Hepatocyte (in vitro differentiated cells): ENCODE measurements around the gene SLC12A1. TPM values are rescaled to one million over a fixed set of nuclear protein-coding genes. Genes with fewer than 3 reads are reported as not detected.

Experiments used
- DNase-seq: peaks from one replicate; pipeline ENCODE4 v3.0.0-alpha.2; 2016; ENCODE audit warnings: low spot score
- H2AFZ ChIP-seq: fragments of 200-600 bp; sonication (generic); 2 replicates; pipeline ENCODE4 v1.6.0; 2016; ENCODE audit warnings: antibody characterized with exemption, mild to moderate bottlenecking
- H3K27ac ChIP-seq: fragments of 200-600 bp; sonication (generic); 2 replicates; pipeline ENCODE4 v1.5.1; 2016; ENCODE audit warnings: mild to moderate bottlenecking
- H3K27me3 ChIP-seq: fragments of 200-600 bp; sonication (generic); 2 replicates; pipeline ENCODE4 v1.6.1; 2016
- H3K36me3 ChIP-seq: fragments of 200-600 bp; sonication (generic); replicated peaks from 2 replicates; pipeline ENCODE4 v1.5.1; 2016; ENCODE audit warnings: low read depth; ENCODE audit not compliant: insufficient read depth
- H3K4me1 ChIP-seq: fragments of 200-600 bp; sonication (generic); 2 replicates; pipeline ENCODE4 v1.5.1; 2016; ENCODE audit warnings: mild to moderate bottlenecking, moderate library complexity; ENCODE audit not compliant: insufficient read depth
- H3K4me2 ChIP-seq: fragments of 200-600 bp; sonication (generic); 2 replicates; pipeline ENCODE4 v1.6.0; 2016
- H3K4me3 ChIP-seq: fragments of 200-600 bp; sonication (generic); 2 replicates; pipeline ENCODE4 v1.5.1; 2016; ENCODE audit warnings: mild to moderate bottlenecking
- H3K79me2 ChIP-seq: fragments of 200-600 bp; sonication (generic); 2 replicates; pipeline ENCODE4 v1.6.0; 2017; ENCODE audit warnings: mild to moderate bottlenecking
- H3K9me2 ChIP-seq: fragments of 200-600 bp; sonication (generic); replicated peaks from 2 replicates; pipeline ENCODE4 v1.6.0; 2017; ENCODE audit warnings: mild to moderate bottlenecking; ENCODE audit not compliant: insufficient read depth
- H3K9me3 ChIP-seq: fragments of 200-600 bp; sonication (generic); 2 replicates; pipeline ENCODE4 v1.5.1; 2016; ENCODE audit warnings: low read depth, mild to moderate bottlenecking
- H4K20me1 ChIP-seq: fragments of 200-600 bp; sonication (generic); 2 replicates; pipeline ENCODE4 v1.6.0; 2016; ENCODE audit warnings: mild to moderate bottlenecking; ENCODE audit not compliant: insufficient read depth, poor library complexity, severe bottlenecking
- CTCF ChIP-seq: fragments of 200-600 bp; sonication (generic); IDR thresholded peaks from 2 replicates; pipeline ENCODE4 v1.5.1; 2016; ENCODE audit warnings: antibody characterized with exemption, mild to moderate bottlenecking; ENCODE audit not compliant: poor library complexity
- EZH2 ChIP-seq: fragments of 200-600 bp; sonication (generic); IDR thresholded peaks from 2 replicates; pipeline ENCODE4 v1.6.1; 2016; ENCODE audit warnings: antibody characterized with exemption, mild to moderate bottlenecking, borderline replicate concordance
- EZH2phosphoT487 ChIP-seq: fragments of 200-600 bp; sonication (generic); IDR thresholded peaks from one replicate; pipeline ENCODE4 v1.6.1; 2018; ENCODE audit warnings: antibody characterized with exemption, mild to moderate bottlenecking, low read depth, moderate library complexity; ENCODE audit not compliant: unreplicated experiment, severe bottlenecking
- WGBS: methylation state at CpG from one replicate; pipeline ENCODE4 v1.1.6; 2016; ENCODE audit warnings: low lambda C conversion rate; ENCODE audit errors: missing lambda C conversion rate; 5-methylcytosine and 5-hydroxymethylcytosine counted together
- polyA plus RNA-seq: library from polyadenylated mRNA; unstranded; fragments of >200 nt; fragmentation: Nextera tagmentation; extraction: Ambion mirVana; gene quantifications from 2 replicates; pipeline ENCODE4 v1.2.1, GENCODE V29; 2016
- total RNA-seq: library from RNA; depleted of rRNA; stranded (reverse); fragments of >200 nt; gene quantifications from 2 replicates; pipeline ENCODE4 v1.2.3, GENCODE V29; 2014

The SLC12A1 gene
- total and polyA plus RNA-seq, 2 experiments from 2014 or later, result not detected

- no peak overlapping the region for H3K4me2 ChIP-seq
- H3K36me3 ChIP-seq, result no peaks in the 10 kb centered on the region
- DNase-seq, result no peak
- no peaks in the 10 kb centered on the region for H3K9me2 ChIP-seq
- no peaks in the 10 kb centered on the region for H3K79me2 ChIP-seq
- no peak overlapping the region for H3K4me3 ChIP-seq
- peaks cover 12% of the 10 kb centered on the region for H3K27me3 ChIP-seq
- TF ChIP-seq EZH2phosphoT487 (no peak), CTCF (no peak), EZH2 (no peak)
- no peak overlapping the region for H3K27ac ChIP-seq
- no peak overlapping the region for H2AFZ ChIP-seq
- no peaks in the 10 kb centered on the region for H3K9me3 ChIP-seq
- no peaks in the 10 kb centered on the region for H4K20me1 ChIP-seq
- 90% methylated on average over 4 of the region's 4 CpGs for WGBS
- H3K4me1 ChIP-seq, result no peaks in the 10 kb centered on the region
Measured at GRCh38 chr15:48221885-48222284, 15.8 kb downstream of the SLC12A1 start.

GRCh38 chr15:48222627-48223026 lies 16.5 kb downstream of the SLC12A1 start:
- WGBS, result 71% methylated on average over 1 of the region's 1 CpG
- Histone ChIP-seq H3K9me2 (no peaks in the 10 kb centered on the region), H3K27ac (no peak overlapping the region), H3K27me3 (peaks cover 12% of the 10 kb centered on the region), H4K20me1 (no peaks in the 10 kb centered on the region), H3K4me1 (no peaks in the 10 kb centered on the region), H3K79me2 (no peaks in the 10 kb centered on the region), H3K36me3 (no peaks in the 10 kb centered on the region), H3K4me2 (no peak overlapping the region), H3K9me3 (no peaks in the 10 kb centered on the region), H3K4me3 (no peak overlapping the region), H2AFZ (no peak overlapping the region)
- DNase-seq, result no peak
- TF ChIP-seq EZH2, result no peak
- no peak for TF ChIP-seq EZH2phosphoT487
- TF ChIP-seq CTCF, result no peak

- Histone ChIP-seq H2AFZ (no peak overlapping the region), H3K9me2 (no peaks in the 10 kb centered on the region), H3K27ac (no peak overlapping the region), H3K4me3 (no peak overlapping the region), H3K4me1 (no peaks in the 10 kb centered on the region), H3K79me2 (no peaks in the 10 kb centered on the region), H3K36me3 (no peaks in the 10 kb centered on the region), H3K4me2 (no peak overlapping the region), H3K9me3 (no peaks in the 10 kb centered on the region), H3K27me3 (peaks cover 10% of the 10 kb centered on the region), H4K20me1 (no peaks in the 10 kb centered on the region)
- WGBS, result 76% methylated on average over 3 of the region's 3 CpGs
- no peak for DNase-seq
- TF ChIP-seq EZH2phosphoT487 (no peak), CTCF (no peak), EZH2 (no peak)
Measured at GRCh38 chr15:48225771-48226170, 19.7 kb downstream of the SLC12A1 start.

GRCh38 chr15:48230498-48230897 lies 24.4 kb downstream of the SLC12A1 start:
- no peak for DNase-seq
- Histone ChIP-seq H3K36me3 (no peaks in the 10 kb centered on the region), H3K4me2 (no peak overlapping the region), H3K9me2 (no peaks in the 10 kb centered on the region), H3K9me3 (no peaks in the 10 kb centered on the region), H3K27ac (no peak overlapping the region), H3K4me1 (no peaks in the 10 kb centered on the region), H4K20me1 (no peaks in the 10 kb centered on the region), H2AFZ (no peak overlapping the region), H3K4me3 (no peak overlapping the region), H3K27me3 (no peaks in the 10 kb centered on the region), H3K79me2 (no peaks in the 10 kb centered on the region)
- WGBS, result 91% methylated on average over 5 of the region's 5 CpGs
- no peak for TF ChIP-seq CTCF
- no peak for TF ChIP-seq EZH2
- no peak for TF ChIP-seq EZH2phosphoT487
